Mucosa of descending colon (tissue), 3 donors: ENCODE data around the gene CST6. TPM values are rescaled to one million over a fixed set of nuclear protein-coding genes. Genes with fewer than 3 reads are reported as not detected.

Experiments
- ATAC-seq: fragments of 200-7000 bp; cut with Tn5 transposase; one replicate; pipeline ENCODE4 v1.9.1; 2020; ENCODE audit warnings: mild to moderate bottlenecking, moderate library complexity
- DNase-seq, 3 donors: peaks; one replicate each; pipeline ENCODE4 v3.0.0-alpha.2; 2020
- H3K36me3 ChIP-seq: fragments of 200-600 bp; one replicate; pipeline ENCODE4 v1.8.0; 2021; ENCODE audit warnings: low read depth, mild to moderate bottlenecking
- H3K4me1 ChIP-seq: fragments of 200-600 bp; one replicate; pipeline ENCODE4 v1.8.0; 2021; ENCODE audit warnings: low read depth, mild to moderate bottlenecking
- H3K4me3 ChIP-seq: fragments of 200-600 bp; one replicate; pipeline ENCODE4 v1.8.0; 2021; ENCODE audit warnings: mild to moderate bottlenecking
- H3K9me3 ChIP-seq: fragments of 200-600 bp; one replicate; pipeline ENCODE4 v1.8.0; 2021; ENCODE audit warnings: mild to moderate bottlenecking
- CTCF ChIP-seq: fragments of 200-600 bp; IDR thresholded peaks from one replicate; pipeline ENCODE4 v1.8.0; 2022; ENCODE audit warnings: antibody characterized with exemption, mild to moderate bottlenecking
- intact Hi-C, 2 donors: fragments of 100-400 bp; cut with DNase I in 1 of 2; cut with micrococcal nuclease in 1 of 2; formaldehyde crosslinking; loops; one replicate each; pipeline versions ENCODE4 v1.11.0 to v1.11.1; 2022; cut with DNase I, micrococcal nuclease
- total RNA-seq, 3 donors: library from RNA; stranded (reverse); fragmentation: NEBNext Ultra II Directional in 2 of 3; extraction: Animal tissue kit (Norgen Biotek cat#: 25700) in 2 of 3; gene quantifications; one replicate each; pipeline versions ENCODE4 v1.2.1 to v1.2.4, GENCODE V29; 2021 to 2023
- donor health status: DM: no; HTN: no; CAD: no; lungs with moderate emphysema.
- donor health status: DM: no; HTN: no; CAD: no.
- donor health status: DM: no; HTN: yes; CAD: no.

CST6 gene
- total RNA-seq, 3 donors from 2014 or later, result not detected

GRCh38 chr11:65977621-65978390 is 34.0 kb upstream of the CST6 start:
- TF ChIP-seq CTCF, result no peak
- peaks cover 7% of the 10 kb centered on the region for H3K36me3 ChIP-seq

GRCh38 chr11:65978391-65979238 is 33.2 kb upstream of the CST6 start:
- Histone ChIP-seq H3K9me3 (no peaks in the 10 kb centered on the region), H3K4me3 (no peak overlapping the region), H3K36me3 (peaks cover 7% of the 10 kb centered on the region), H3K4me1 (no peaks in the 10 kb centered on the region)
- ATAC-seq (no peak), DNase-seq (peak in 1 of 3 donors; percentile 45)
- intact Hi-C loops, result no loop called here
- no peak for TF ChIP-seq CTCF

More at GRCh38 chr11:65977621-65978390, 34.0 kb upstream of the CST6 start:
- Histone ChIP-seq H3K4me1 (no peaks in the 10 kb centered on the region), H3K4me3 (no peak overlapping the region), H3K9me3 (no peaks in the 10 kb centered on the region)
- DNase-seq, result peak in 1 of 3 donors; percentile 28
- ATAC-seq, result no peak
- intact Hi-C loops, result no loop called here

GRCh38 chr11:65979261-65979759 is 32.5 kb upstream of the CST6 start:
- no peak for TF ChIP-seq CTCF
- ATAC-seq (no peak), DNase-seq (peak in 1 of 3 donors; percentile 2)
- intact Hi-C loops, result no loop called here
- no peaks in the 10 kb centered on the region for H3K4me1 ChIP-seq
- peaks cover 7% of the 10 kb centered on the region for H3K36me3 ChIP-seq
- no peak overlapping the region for H3K4me3 ChIP-seq
- H3K9me3 ChIP-seq, result no peaks in the 10 kb centered on the region

GRCh38 chr11:65981101-65981740 is 30.6 kb upstream of the CST6 start:
- Histone ChIP-seq H3K4me3 (no peak overlapping the region), H3K4me1 (no peaks in the 10 kb centered on the region), H3K36me3 (peaks cover 7% of the 10 kb centered on the region), H3K9me3 (no peaks in the 10 kb centered on the region)
- DNase-seq, result no peak
- TF ChIP-seq CTCF, result no peak
- ATAC-seq, result no peak
- intact Hi-C loops, result loop anchor here (10.0 kb wide), 1 partner anchor 96 kb away; the partner anchor contains the start of gene FIBP (in 2 of the 2)
